Astrocyte (in vitro differentiated cells and primary cell): Measurements from ENCODE around the gene GRB2. TPM values are rescaled to one million over a fixed set of nuclear protein-coding genes. Genes with fewer than 3 reads are reported as not detected.
A peak's percentile ranks its signal among the peaks of the same experiment; 100 is the strongest.

Source experiments
- DNase-seq: peaks from one replicate; pipeline ENCODE4 v3.0.0-alpha.2; 2010; ENCODE audit warnings: low read depth
- FAIRE-seq: peaks from 2 replicates; lab custom pipeline; 2011; peaks lifted over from hg19 to GRCh38; lab: Jason Lieb, UNC
- H2AFZ ChIP-seq: 2 replicates; pipeline ENCODE4 v1.6.0; 2012; ENCODE audit warnings: low read depth, low read length, inconsistent platforms
- H3K27ac ChIP-seq: 2 replicates; pipeline ENCODE4 v1.5.1; 2011; ENCODE audit warnings: low read depth, low read length, inconsistent platforms
- H3K27me3 ChIP-seq: 2 replicates; pipeline ENCODE4 v1.6.0; 2011; ENCODE audit warnings: low read length, inconsistent platforms; ENCODE audit not compliant: insufficient read depth
- H3K36me3 ChIP-seq: 2 replicates; pipeline ENCODE4 v1.5.1; 2011; ENCODE audit warnings: low read length, inconsistent platforms; ENCODE audit not compliant: insufficient read depth
- H3K4me1 ChIP-seq: 2 replicates; pipeline ENCODE4 v1.5.1; 2011; ENCODE audit warnings: low read length, inconsistent platforms; ENCODE audit not compliant: insufficient read depth
- H3K4me2 ChIP-seq: 2 replicates; pipeline ENCODE4 v1.6.0; 2012; ENCODE audit warnings: low read length, inconsistent platforms
- H3K4me3 ChIP-seq: 2 replicates; pipeline ENCODE4 v1.5.1; 2011; ENCODE audit warnings: low read depth, mild to moderate bottlenecking, low read length, inconsistent platforms; ENCODE audit not compliant: insufficient read depth
- H3K79me2 ChIP-seq: 2 replicates; pipeline ENCODE4 v1.6.0; 2012; ENCODE audit warnings: mild to moderate bottlenecking, low read length, inconsistent platforms; ENCODE audit not compliant: insufficient read depth
- H3K9ac ChIP-seq: 2 replicates; pipeline ENCODE4 v1.6.0; 2012; ENCODE audit warnings: mild to moderate bottlenecking, low read length, inconsistent platforms
- H3K9me3 ChIP-seq: 2 replicates; pipeline ENCODE4 v1.5.1; 2012; ENCODE audit warnings: low read depth, mild to moderate bottlenecking, low read length, inconsistent platforms; ENCODE audit not compliant: insufficient read depth
- H4K20me1 ChIP-seq: 2 replicates; pipeline ENCODE4 v1.6.0; 2012; ENCODE audit warnings: low read length, inconsistent platforms; ENCODE audit not compliant: insufficient read depth
- H3K27ac Mint-ChIP-seq: one replicate; pipeline ENCODE4 v1.8.0; 2021; ENCODE audit warnings: mild to moderate bottlenecking, mixed read lengths; ENCODE audit not compliant: unreplicated experiment
- H3K27me3 Mint-ChIP-seq: one replicate; pipeline ENCODE4 v1.8.0; 2021; ENCODE audit warnings: low read depth, mixed read lengths; ENCODE audit not compliant: unreplicated experiment
- H3K36me3 Mint-ChIP-seq: one replicate; pipeline ENCODE4 v1.8.0; 2021; ENCODE audit warnings: low read depth, mixed read lengths; ENCODE audit not compliant: unreplicated experiment
- H3K4me1 Mint-ChIP-seq: one replicate; pipeline ENCODE4 v1.8.0; 2021; ENCODE audit warnings: low read depth, mixed read lengths; ENCODE audit not compliant: unreplicated experiment
- H3K4me3 Mint-ChIP-seq: one replicate; pipeline ENCODE4 v1.8.0; 2021; ENCODE audit warnings: mild to moderate bottlenecking, moderate library complexity, mixed read lengths; ENCODE audit not compliant: unreplicated experiment
- H3K9me3 Mint-ChIP-seq: one replicate; pipeline ENCODE4 v1.8.0; 2021; ENCODE audit warnings: mild to moderate bottlenecking, mixed read lengths; ENCODE audit not compliant: unreplicated experiment
- CTCF ChIP-seq: IDR thresholded peaks from 2 replicates; pipeline ENCODE4 v1.5.1; 2011; ENCODE audit warnings: low read depth, mild to moderate bottlenecking, inconsistent platforms, low read length, moderate library complexity; ENCODE audit not compliant: insufficient read depth
- EZH2 ChIP-seq: IDR thresholded peaks from 2 replicates; pipeline ENCODE4 v1.6.1; 2012; ENCODE audit warnings: mild to moderate bottlenecking, low read length, inconsistent platforms; ENCODE audit not compliant: insufficient read depth
- total RNA-seq: library from RNA; stranded (reverse); gene quantifications from 2 replicates; pipeline ENCODE4 v1.2.1, GENCODE V29; 2021

Gene GRB2
- total RNA-seq, 1 donor from 2014 or later = 168 TPM

- H4K20me1 ChIP-seq = peaks cover 52% of the 10 kb centered on the region
- TF ChIP-seq CTCF = no peak
- no peak for TF ChIP-seq EZH2
- H3K79me2 ChIP-seq = peaks cover 12% of the 10 kb centered on the region
- peaks cover 29% of the 10 kb centered on the region for H3K4me1 ChIP-seq
- Mint-ChIP-seq H3K4me1 (peaks cover 23% of the 10 kb centered on the region), H3K9me3 (no peaks in the 10 kb centered on the region), H3K4me3 (peak overlapping the region; percentile 69), H3K27me3 (no peaks in the 10 kb centered on the region), H3K27ac (peak overlapping the region; percentile 94), H3K36me3 (peaks cover 25% of the 10 kb centered on the region)
- H3K27me3 ChIP-seq = no peaks in the 10 kb centered on the region
- peak; percentile 96 for DNase-seq
- FAIRE-seq = no peak
- peak overlapping the region; percentile 45 for H3K27ac ChIP-seq
- no peak overlapping the region for H2AFZ ChIP-seq
- no peaks in the 10 kb centered on the region for H3K9me3 ChIP-seq
- H3K36me3 ChIP-seq = peaks cover 22% of the 10 kb centered on the region
- no peak overlapping the region for H3K4me3 ChIP-seq
- peak overlapping the region; percentile 3 for H3K9ac ChIP-seq
- H3K4me2 ChIP-seq = peak overlapping the region; percentile 57
These were observed 85.4 kb downstream of the GRB2 start for GRCh38 chr17:75319904-75320691.

DNA sequence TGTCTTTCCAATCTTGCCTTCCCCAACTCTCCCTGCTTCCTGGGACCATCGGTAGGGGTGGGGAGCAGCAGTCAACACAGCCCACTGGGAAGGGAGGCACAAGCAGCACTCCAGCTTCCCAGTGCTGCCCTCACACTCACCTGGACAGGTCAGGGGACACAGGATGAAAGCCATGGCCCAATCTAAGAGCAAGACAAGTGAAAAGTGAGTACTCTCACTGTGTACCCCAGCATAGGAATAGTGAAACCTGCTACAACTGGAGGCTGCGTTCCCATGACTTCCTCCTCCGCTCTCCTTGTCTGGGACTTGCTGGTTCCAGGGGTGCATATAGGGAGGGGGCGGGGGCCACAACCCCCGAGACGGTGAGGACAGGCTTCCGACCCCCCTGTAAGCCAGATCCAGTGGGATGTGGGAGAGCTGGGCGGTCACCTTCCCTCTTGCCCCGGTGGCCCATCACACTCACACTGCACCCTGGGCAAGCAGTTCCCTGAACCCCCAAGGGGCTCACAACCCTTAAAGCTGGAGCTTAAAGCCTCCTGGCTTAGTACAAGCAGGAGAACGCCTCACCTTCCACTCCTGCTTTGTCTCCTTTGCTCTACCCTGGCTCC lies 86.8 kb downstream of the GRB2 start:
- Mint-ChIP-seq H3K9me3 (no peaks in the 10 kb centered on the region), H3K27ac (peak overlapping the region; percentile 18), H3K4me3 (no peak overlapping the region)

More for the DNA sequence above, 86.8 kb downstream of the GRB2 start:
- peaks cover 52% of the 10 kb centered on the region for H4K20me1 ChIP-seq
- no peaks in the 10 kb centered on the region for H3K27me3 ChIP-seq
- H3K4me1 ChIP-seq = peaks cover 29% of the 10 kb centered on the region
- TF ChIP-seq CTCF (no peak), EZH2 (no peak)
- peaks cover 11% of the 10 kb centered on the region for H3K79me2 ChIP-seq
- H2AFZ ChIP-seq = no peak overlapping the region
- no peak overlapping the region for H3K4me3 ChIP-seq
- H3K27ac ChIP-seq = no peak overlapping the region
- H3K36me3 Mint-ChIP-seq = peaks cover 26% of the 10 kb centered on the region
- no peaks in the 10 kb centered on the region for H3K9me3 ChIP-seq
- H3K27me3 Mint-ChIP-seq = no peaks in the 10 kb centered on the region
- no peak for FAIRE-seq
- H3K36me3 ChIP-seq = peaks cover 22% of the 10 kb centered on the region
- no peak for DNase-seq
- no peak overlapping the region for H3K9ac ChIP-seq
- no peak overlapping the region for H3K4me2 ChIP-seq
- peaks cover 24% of the 10 kb centered on the region for H3K4me1 Mint-ChIP-seq
